NCI-H524 (cell line): Measurements from ENCODE around the gene RETREG2.

Experiments
- DNase-seq, 2 experiments: peaks; one replicate each; lab custom pipeline; 2025; lab: John Stamatoyannopoulos, UW

The RETREG2 gene

DNA sequence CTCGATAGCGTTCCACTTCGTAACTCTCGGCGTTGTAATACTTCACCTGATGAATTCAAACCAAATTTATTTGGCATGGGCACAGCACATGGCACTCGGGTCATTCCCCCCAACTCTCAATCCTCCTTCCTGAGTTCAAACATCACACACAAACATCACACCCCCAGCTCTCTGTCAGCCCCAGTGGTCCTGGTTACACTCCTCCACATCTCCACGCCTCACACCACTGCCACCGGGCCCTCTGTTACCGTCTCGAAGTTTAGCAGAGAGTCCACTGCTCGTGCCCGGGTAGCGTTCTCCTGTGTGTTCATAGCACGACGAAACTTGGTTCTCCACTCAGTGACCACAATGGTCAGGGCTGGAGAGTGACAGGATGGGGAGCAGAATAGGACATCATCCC is 36.1 kb downstream of the RETREG2 start:
- no peak for DNase-seq

DNA sequence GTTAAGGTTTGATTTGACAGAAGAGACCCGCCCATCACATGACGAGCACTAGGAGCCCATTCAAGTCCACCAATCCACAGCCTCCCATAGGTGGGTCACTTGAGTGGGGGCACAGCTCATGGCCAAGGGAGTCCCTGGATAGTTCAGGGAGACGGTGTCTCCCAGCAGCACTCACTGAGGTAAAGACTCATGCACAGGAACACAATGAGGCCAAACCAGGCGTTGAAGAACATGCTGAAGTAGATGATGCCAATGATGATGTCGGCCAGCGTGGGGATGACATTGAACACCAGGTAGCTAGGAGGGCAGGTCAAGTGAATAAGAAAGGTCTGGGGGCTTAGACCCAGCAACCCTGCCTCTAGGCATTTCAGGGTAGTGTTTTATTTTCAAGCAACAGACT is 36.7 kb downstream of the RETREG2 start:
- DNase-seq, result no peak

DNA sequence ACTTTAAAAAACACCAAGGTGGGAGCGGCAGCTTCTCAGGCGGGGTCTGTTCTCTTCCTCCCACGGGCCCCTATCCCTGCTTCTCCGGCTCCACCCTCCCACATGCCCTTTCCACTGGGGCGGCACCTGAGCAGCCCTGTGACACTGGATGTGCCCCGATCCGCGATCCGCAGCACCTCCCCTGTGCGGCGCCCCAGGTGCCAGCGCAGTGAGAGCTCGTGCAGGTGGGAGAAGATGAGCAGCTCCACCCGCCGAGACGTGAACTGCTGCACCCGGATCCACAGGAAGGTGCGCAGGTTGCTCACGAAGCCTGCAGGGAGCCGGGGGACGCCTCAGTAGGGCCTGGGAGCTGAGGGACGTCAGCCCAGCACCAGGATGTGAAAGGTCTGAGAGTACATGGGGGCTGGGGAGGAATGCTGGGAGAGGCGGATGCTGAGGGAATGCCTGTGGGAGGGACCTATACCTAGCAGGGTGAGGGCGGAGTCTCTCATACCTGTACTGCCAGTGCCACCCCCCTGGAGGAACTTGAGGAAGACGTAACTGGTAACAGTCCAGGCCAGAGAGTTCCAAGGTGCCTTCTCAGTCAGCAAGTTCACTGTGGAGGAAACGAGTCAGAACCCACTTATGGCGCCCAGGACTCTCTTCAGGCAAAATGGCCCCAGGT is 37.9 kb downstream of the RETREG2 start:
- no peak for DNase-seq

DNA sequence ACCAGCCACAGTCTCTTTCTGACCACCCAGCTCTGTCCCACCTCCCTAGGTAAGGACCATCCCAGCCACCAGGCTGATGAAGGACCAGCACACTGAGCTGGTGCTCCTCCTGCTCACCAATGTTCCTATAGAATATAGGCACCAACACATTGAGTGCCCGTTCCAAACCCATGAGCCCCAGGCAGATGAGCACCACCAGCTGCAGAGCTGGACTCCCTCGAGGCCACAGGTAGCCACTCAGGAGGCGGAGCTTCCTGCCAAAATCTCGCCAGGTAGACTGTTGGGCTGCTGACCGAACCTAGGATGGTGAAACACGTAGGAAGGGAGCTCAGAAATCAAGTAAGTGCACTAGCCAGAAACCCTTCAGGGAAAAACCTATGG is 38.5 kb downstream of the RETREG2 start:
- DNase-seq, result no peak

DNA sequence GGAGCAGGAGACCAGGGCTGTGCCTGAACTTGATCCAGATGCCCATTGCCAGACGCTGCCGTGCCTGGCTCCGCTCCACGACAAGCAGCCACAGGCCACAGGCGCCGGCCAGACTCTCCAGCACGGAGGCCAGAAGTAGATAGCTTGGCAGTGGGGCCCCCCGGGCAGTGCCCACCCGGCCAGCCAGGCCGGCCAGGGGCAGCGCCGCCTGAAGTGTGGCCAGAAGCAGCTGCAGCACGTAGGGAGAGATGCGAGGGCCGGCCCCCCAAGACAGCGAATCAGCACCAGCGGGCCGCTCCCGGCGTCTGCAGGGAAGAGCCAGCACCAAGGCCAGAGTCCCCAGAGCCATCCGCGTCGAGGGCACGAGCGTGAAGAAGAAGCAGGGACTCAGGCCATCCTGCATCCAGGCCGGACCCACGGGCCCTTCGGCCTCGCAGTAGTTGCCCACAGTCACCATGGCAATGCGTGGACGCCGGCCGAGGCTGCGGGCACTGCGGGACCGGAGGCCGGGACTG is 40.2 kb downstream of the RETREG2 start:
- DNase-seq, result peak in 1 of 2 experiments; percentile 58

DNA sequence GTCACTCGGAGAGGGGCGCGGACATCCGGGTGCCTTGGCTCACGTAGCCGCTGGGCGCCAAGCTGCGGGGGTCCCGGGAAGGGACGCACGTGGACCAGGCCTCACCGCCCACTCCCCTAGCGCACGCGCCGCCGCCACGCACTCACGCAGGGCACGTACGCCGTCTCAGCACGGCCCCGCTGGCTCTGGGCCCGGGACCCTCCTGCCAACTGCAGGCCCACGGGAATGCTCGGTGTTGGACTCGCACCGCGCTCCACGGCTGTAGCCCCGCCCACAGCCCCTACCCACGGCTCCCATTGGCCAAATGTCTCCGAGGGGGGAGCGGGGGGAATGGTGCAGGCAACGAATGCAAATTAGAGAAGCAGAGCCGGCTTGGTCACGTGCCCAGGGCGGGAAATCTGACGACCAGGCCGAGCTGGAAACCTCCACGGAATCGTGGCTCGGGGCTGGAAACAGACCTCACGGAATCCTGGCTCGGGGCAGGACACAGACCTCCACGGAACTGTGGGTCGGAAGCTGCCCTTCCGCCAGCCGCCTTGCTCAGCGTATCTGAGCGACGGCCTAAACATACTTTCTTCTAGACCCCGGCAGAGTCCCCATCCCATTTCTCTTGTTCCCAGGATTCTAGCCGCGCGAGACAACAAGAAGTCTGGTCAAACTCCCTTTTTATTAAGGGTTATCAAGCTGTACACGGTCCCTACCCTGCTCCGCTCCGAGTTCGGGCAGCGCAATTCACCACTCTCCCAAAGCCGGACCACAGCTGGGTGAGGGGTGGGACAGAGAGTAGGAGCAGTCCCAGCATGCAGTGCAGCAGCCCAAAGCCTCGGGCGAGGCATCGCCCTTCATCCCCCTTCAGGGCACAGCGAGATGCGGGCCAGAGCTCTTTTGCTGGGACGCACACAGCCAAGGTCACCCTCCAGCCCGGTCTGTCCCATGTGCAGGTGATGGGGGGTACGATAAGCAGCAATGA is 40.9 kb downstream of the RETREG2 start, which contains the start of gene ABCB6:
ABCB6 (minus strand) TSS at position 227 of the 970 bp plus-strand sequence. CDS start 285 bp downstream, outside the sequence.
- DNase-seq, result peak; percentile 94 to 95

DNA sequence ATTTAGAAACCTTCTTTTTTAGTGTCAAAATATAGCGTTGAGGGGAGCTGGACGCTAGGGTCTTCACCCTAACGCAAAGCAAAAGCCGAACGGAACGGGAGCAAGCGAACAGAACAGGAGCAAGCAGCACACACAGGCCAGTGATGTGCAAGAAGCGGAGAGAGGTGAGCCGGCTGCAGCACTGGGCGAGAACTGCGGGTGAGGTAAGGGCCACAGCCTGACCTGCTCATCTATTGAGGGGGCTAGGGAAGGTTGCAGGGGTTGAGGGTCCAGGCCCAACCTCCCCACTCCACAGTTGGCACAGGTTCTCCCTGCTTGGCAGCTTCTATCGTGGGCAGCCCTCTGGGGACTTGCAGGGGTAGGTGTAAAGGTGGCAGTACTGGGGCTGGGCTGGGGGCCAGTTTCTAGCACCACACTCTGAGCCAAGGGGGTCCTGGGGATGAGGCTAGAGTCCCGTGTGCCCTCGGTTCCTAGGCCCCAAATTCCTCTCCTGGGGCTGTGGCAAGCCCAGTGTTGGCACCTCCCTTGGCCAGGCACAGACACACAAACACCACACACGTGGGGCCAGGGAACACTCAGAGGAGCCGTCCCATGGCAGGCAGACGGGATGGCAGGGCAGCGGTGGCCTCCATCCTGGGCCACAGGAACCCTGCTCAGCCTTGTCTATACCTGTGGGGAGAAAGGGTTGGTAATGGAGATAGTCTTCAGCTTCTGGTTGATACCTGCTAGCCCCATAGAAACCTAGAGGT is 41.9 kb downstream of the RETREG2 start:
- no peak for DNase-seq

DNA sequence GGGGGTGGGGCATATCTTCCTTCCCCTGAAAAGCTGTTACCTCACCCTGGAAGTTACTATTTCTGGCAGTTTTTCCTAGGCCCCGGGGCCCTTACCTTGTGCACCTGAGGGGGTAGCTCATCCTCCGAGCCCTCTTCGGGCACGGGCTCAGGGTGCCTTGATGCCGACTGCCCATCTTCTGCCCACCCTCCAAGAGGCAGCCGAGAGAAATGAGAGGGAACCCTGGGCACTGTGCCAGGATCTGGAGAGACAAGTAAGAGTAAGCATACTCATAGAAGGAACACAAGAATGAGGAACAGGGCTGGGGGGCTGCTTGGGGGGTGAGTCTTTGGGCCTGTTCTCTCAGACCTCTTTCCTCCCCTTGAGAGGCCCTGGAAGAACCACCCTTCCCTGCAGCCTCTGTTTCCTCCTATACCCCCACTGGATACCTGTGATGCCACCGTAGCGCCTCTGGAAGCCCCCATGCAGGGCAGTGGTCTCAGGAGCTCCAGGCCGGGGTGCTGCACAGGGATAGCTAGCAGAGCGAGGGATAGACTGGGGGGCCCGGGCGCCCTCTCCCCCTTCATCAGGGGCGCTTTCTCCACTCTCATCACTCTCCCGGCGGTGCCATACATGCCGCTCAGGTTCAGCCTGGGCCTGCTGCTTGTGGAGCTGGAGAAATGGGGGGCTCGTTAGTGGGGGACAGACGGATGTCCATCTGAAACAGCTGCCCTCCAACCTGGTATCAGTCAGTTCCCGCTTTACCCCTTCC is 42.8 kb downstream of the RETREG2 start:
- DNase-seq, result no peak

DNA sequence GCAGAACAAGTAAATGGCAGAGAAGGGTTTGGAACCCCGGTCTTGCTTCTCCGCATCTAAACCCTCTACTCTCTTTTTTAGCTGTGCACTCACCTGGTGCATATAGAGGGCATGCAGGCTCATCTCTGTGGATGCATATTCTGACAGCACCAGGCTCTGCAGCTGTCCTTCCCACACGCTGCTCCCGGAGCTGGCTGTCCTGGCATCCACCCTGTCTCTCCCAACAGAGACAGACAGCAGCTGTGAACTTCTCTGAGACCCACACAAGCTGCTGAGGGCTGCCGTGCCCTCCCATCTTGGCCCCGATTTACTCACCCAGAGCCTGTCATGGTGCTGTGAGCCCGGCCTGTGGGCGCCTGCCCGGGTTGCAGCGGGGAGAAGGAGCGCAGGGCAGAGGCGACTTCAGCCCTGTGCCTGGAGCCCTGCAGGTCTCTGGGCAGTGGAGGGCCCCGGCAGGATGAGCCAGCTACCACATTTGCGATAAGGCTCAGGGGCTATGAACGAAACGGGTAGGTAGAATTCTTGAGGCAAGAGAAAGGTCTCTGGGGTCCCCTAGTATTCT is 44.0 kb downstream of the RETREG2 start:
- DNase-seq, result no peak

DNA sequence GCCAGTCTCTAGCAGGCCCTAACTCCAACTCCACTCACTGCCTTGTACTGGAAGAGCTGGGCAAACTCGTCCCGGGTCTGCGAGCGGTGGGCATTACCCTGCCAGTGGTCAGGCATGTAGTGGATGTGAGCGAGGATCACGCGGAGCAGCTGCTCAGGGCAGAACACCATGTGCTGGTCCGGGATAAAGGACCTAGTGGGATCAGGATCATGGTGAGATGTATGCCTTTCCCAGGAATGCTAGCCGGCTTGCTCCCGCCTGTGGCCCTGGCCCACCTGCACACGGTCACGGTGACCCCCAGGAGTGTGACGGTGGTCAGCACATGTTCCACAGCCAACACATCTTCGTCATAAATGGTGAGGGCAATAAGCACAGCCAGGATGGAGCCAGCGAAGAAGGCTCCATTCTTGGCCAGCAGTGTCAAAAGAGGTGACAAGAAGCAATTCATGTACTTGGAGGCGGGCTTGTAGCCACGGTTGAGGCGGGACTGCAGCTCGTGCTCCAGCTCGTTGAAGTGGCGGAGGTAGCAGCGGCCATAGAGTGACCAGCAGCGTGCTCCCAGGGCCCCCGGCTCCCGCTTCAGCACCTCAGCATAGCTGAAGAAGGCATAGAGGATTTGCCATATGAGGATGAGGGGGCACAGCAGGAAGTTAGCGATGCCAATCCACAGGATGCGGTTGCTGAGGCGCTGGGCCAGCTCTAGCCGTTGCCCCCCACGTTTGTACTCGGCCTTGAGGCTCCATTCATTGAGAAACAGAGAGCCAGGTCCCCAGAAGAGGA is 45.9 kb downstream of the RETREG2 start:
- no peak for DNase-seq

DNA sequence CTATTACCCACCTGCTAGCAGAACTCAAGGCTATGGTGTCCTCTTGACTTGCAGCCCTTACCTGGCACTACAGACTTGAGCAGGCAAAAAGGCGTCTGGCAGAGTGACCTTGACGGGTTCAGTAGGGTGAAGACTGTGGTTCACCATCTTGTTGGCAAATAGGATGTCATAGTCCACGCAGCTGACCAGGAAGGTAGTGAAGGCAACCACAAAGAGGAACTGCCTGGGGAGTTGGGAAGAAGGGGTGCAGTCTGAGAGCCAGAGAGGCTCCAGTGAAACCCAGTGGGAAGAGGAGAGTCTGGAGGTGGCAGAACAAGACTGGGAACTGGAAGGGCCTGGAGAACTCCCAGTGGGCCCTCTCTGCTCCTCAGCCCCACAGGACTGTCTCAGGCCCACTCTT is 47.3 kb downstream of the RETREG2 start:
- no peak for DNase-seq

DNA sequence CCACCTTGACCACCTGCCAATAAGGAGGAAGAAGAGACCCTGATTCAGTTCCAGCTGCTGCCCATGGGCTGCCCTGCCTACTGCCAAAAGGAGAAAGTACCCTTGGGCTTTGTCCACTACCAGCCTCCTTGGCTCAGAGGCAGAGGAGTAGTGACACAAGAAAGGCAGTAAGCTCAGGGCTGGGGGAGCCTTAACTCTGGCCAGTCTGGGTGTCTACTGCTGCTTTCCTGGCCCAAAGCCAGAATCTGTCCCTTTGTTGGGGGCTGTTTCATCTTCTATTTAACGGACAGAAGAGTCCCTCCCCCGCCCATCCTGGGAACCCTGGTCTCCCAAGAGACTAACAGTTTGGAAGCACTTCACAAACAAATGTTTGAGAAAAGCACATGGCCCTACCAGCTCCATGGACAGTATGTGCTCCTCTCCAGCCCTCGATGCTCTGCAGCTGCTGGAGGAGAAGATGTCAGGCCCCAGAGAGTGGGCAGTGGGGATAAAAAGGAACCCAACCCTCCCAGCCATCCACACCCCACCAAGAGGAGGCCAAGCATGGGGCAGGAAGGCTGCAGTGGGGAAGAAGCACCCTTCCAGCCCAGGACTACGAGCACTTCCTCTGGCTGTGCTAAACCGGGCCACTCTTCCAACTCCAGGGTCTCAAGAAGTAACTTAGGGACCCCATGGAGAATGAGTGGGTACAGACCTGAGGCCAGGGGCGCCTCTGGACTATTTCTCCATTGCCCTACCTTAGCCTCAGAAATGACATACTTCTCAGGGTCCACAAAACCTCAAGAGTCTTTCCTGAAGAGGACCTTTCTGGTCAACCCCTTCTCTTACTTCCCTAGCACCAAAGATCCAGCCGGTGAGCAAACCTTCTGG is 50.2 kb downstream of the RETREG2 start:
- DNase-seq, result no peak

DNA sequence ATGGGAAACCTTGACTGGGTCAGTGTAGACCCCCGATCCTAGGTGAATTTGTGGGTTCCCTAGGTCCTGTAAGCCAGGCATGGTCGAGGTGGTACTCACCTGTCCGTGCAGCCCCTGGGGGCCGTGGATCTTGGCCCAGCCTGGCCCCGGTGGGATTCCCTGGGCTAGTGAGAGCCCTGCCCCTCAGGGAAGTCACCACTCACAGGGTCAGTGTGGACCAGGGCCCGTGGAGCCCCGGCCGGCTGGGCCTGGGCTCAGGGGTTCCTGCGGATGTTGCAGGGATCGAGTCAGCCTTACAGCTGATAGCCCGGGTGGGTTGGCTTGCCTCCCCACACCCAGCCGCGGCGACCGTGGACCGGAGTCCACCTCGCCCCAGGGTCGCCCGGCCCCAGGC is 50.8 kb downstream of the RETREG2 start:
- no peak for DNase-seq

DNA sequence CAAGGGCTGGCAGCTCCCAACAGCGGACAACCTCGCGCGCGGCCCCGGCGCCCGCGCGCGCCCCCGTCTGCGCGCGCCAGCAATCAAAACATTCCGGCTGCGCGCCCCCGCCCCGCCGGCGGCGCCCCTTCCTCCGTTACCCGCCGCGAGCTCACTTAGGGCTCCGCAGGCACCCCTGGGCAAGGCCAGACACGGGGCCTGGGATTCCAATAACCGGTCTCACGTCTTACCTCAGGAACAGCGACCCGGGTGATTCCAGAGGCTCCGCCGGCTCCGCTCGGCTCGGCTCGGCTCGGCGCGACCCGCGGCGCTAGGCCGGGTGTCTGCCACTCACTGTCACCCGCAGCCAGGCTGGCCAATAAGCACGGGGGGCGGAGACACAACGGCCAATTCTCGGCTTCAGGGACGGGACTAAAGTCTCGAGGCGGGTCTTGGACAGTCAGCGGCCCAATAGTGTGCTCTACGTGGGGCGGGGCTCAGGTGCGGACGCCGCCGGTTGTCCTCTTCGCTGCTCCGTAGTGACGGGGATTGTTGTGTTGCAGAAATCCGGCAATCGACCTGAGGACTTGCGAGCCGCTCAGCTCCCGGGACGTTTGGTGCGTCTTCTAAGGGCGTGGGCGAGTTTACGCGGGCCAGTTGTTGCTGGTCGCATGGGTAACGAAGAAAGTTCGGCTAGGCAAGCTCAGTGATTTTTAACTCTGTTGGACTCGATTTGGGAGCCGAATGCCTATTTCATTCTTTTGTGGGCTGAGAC is 51.4 kb downstream of the RETREG2 start, which contains the start of the genes ANKZF1 and ATG9A:
ANKZF1 (plus strand) TSS at position 502 of the 754 bp plus-strand sequence. CDS start 452 bp downstream, outside the sequence.
ATG9A (minus strand) TSS at position 332 of the 754 bp plus-strand sequence. CDS start 1,612 bp downstream, outside the sequence.
- peak; percentile 97 for DNase-seq

DNA sequence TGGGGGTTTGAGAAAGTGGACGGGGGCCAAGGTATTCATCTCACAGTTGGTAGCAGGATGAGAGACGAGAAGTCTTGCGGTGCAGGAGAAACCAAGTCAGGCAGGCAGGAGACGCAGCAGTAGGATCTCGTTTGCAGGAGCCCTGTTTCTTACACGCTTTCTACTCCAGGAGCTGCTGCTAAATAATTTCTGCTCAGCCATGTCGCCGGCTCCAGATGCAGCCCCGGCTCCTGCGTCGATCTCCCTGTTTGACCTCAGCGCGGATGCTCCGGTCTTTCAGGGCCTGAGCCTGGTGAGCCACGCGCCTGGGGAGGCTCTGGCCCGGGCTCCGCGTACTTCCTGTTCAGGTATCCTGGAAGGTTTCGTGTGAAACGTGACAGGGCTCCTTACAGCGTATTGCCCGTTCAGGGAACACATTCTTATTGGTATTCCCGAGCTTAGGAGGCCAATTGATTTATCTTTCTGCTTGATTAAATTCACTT is 52.0 kb downstream of the RETREG2 start:
- DNase-seq, result peak in 1 of 2 experiments; percentile 30

DNA sequence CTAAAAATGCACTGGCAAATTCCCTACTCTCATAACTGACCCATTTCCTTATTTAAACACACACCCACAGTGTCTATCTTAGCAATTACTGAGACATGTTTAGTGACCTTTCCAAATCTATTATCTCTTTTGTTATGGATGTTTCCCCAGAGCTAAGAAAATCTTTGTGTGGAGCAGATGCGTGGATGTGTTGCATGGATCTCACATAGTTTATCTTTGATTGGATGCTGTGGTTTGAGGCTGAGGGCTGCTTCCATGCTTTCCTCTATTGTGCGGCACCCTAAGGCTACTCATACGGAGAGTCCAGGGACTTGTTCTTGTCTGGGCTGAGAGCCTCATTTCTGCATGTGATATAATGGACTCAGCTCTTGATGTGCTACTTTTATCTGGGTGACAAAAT is 56.3 kb downstream of the RETREG2 start:
- no peak for DNase-seq
